HCT116 (cell line): ENCODE results near the gene DAAM2. TPM values are rescaled to one million over a fixed set of nuclear protein-coding genes. Genes with fewer than 3 reads are reported as not detected.

Experiments used
- ATAC-seq: fragments of 200-7000 bp; cut with Tn5 transposase; 2 replicates; pipeline ENCODE4 v1.9.1; 2020; ENCODE audit warnings: mild to moderate bottlenecking, moderate library complexity
- BruUV-seq: library from RNA; stranded (reverse); fragments of 400-500 nt; replicated peaks from 2 replicates; lab custom pipeline; 2021; lab: Mats Ljungman, UMichigan
- CTCF ChIA-PET: fragments of 300-600 bp; sonication (Branson Sonifier 250); formaldehyde crosslinking; loops from one replicate; lab custom pipeline; 2021; ENCODE audit warnings: antibody characterized with exemption; lab: Charles Lee
- POLR2A ChIA-PET: fragments of 300-600, 350-600 bp; sonication (Branson Sonifier 250); formaldehyde crosslinking; loops from one replicate; lab custom pipeline; 2021; ENCODE audit warnings: antibody characterized with exemption; lab: Charles Lee
- RAD21 ChIA-PET, 2 experiments: fragments of 300-600 bp; sonication (Branson Sonifier 250); formaldehyde crosslinking; loops; one replicate each; lab custom pipeline; 2023; ENCODE audit warnings: low total read pairs in 2 of 2; ENCODE audit not compliant: uncharacterized antibody in 2 of 2, unreplicated experiment in 2 of 2, low non-redundant PET in 1 of 2; lab: Charles Lee
- DNase-seq: peaks from one replicate; pipeline ENCODE4 v3.0.0-alpha.2; 2010; ENCODE audit warnings: low read depth, low spot score
- H2AFZ ChIP-seq: fragments of 200-600 bp; shearing (Covaris generic), sonication (generic); 2 replicates; pipeline ENCODE4 v1.6.1; 2017; ENCODE audit warnings: low read depth, mixed run types, mixed read lengths, antibody characterized with exemption, low read length; ENCODE audit not compliant: poor library complexity, severe bottlenecking
- H3K27ac ChIP-seq: 2 replicates; pipeline ENCODE4 v1.5.1; 2012; ENCODE audit warnings: low read depth, low read length
- H3K27me3 ChIP-seq: fragments of 200-600 bp; sonication (generic); 2 replicates; pipeline ENCODE4 v1.6.1; 2016; ENCODE audit warnings: mixed run types, low read length, mixed read lengths; ENCODE audit not compliant: insufficient read depth
- H3K36me3 ChIP-seq, 2 experiments: fragments of 200-500 bp in 1 of 2; fragments of 200-600 bp in 1 of 2; sonication (Bioruptor generic) in 1 of 2; sonication (generic) in 1 of 2; 2 replicates each; pipeline versions ENCODE4 v1.5.1 to v1.6.1; 2014 to 2016; ENCODE audit warnings: low read length in 2 of 2, inconsistent platforms in 1 of 2, mixed read lengths in 1 of 2, mixed run types in 1 of 2; ENCODE audit not compliant: insufficient read depth in 2 of 2, control insufficient read depth in 1 of 2
- H3K4me1 ChIP-seq, 2 experiments: fragments of 200-600 bp in 1 of 2; sonication (generic) in 1 of 2; 2 replicates each; pipeline versions ENCODE4 v1.5.1 to v1.6.1; 2012 to 2017; ENCODE audit warnings: low read length in 2 of 2, inconsistent platforms in 1 of 2, mild to moderate bottlenecking in 1 of 2, mixed read lengths in 1 of 2, mixed run types in 1 of 2, moderate library complexity in 1 of 2; ENCODE audit not compliant: insufficient read depth in 2 of 2, control insufficient read depth in 1 of 2
- H3K4me2 ChIP-seq: fragments of 200-600 bp; sonication (generic); 2 replicates; pipeline ENCODE4 v1.6.1; 2017; ENCODE audit warnings: mixed run types, low read length, mixed read lengths
- H3K4me3 ChIP-seq, 2 experiments: fragments of 200-600 bp in 1 of 2; sonication (generic) in 1 of 2; replicated peaks in 1 of 2; 2 replicates each; pipeline ENCODE4 v1.5.1; 2011 to 2016; ENCODE audit warnings: low read length in 2 of 2, control low read depth in 1 of 2, low read depth in 1 of 2, mild to moderate bottlenecking in 1 of 2, mixed read lengths in 1 of 2, mixed run types in 1 of 2
- H3K79me2 ChIP-seq: fragments of 200-600 bp; sonication (generic); 2 replicates; pipeline ENCODE4 v1.6.1; 2017; ENCODE audit warnings: mild to moderate bottlenecking, mixed run types, low read length, moderate library complexity, mixed read lengths; ENCODE audit not compliant: insufficient read depth
- H3K9ac ChIP-seq: fragments of 200-600 bp; sonication (generic); 2 replicates; pipeline ENCODE4 v1.6.1; 2016; ENCODE audit warnings: low read length, mixed read lengths
- H3K9me2 ChIP-seq: fragments of 200-600 bp; sonication (generic), shearing (Covaris generic); 2 replicates; pipeline ENCODE4 v1.6.1; 2017; ENCODE audit warnings: mixed run types, mild to moderate bottlenecking, moderate library complexity; ENCODE audit not compliant: insufficient read depth
- H3K9me3 ChIP-seq, 2 experiments: fragments of 200-500 bp in 1 of 2; fragments of 200-600 bp in 1 of 2; sonication (Bioruptor generic) in 1 of 2; sonication (generic) in 1 of 2; 2 replicates each; pipeline ENCODE4 v1.6.1; 2014 to 2017; ENCODE audit warnings: low read length in 2 of 2, mixed read lengths in 2 of 2, inconsistent platforms in 1 of 2, low read depth in 1 of 2, mild to moderate bottlenecking in 1 of 2, mixed run types in 1 of 2, moderate library complexity in 1 of 2; ENCODE audit not compliant: control insufficient read depth in 1 of 2, insufficient read depth in 1 of 2
- H4K20me1 ChIP-seq: fragments of 200-600 bp; sonication (generic), shearing (Covaris generic); 2 replicates; pipeline ENCODE4 v1.6.1; 2017; ENCODE audit warnings: mixed run types, mild to moderate bottlenecking, moderate library complexity; ENCODE audit not compliant: insufficient read depth
- CBX3 ChIP-seq: IDR thresholded peaks from 2 replicates; pipeline ENCODE4 v1.6.1; 2012; ENCODE audit warnings: low read depth
- CTCF ChIP-seq, 3 experiments: fragments of 200-600 bp in 1 of 3; sonication (generic) in 1 of 3; IDR thresholded peaks in 2 of 3; conservative IDR thresholded peaks in 1 of 3; 2 replicates each; pipeline ENCODE4 v1.5.1; 2012 to 2017; ENCODE audit warnings: low read depth in 2 of 3, low read length in 2 of 3, antibody characterized with exemption in 1 of 3, borderline replicate concordance in 1 of 3, control low read depth in 1 of 3, mild to moderate bottlenecking in 1 of 3, mixed read lengths in 1 of 3, mixed run types in 1 of 3, moderate library complexity in 1 of 3; ENCODE audit not compliant: insufficient read depth in 1 of 3
- EGR1 ChIP-seq: IDR thresholded peaks from 2 replicates; pipeline ENCODE4 v1.6.1; 2012; ENCODE audit warnings: low read depth
- ELF1 ChIP-seq: IDR thresholded peaks from 2 replicates; pipeline ENCODE4 v1.6.1; 2012; ENCODE audit warnings: low read depth, borderline replicate concordance
- POLR2AphosphoS5 ChIP-seq: IDR thresholded peaks from 2 replicates; pipeline ENCODE4 v1.6.1; 2011; ENCODE audit warnings: mild to moderate bottlenecking, low read depth, low read length, moderate library complexity
- REST ChIP-seq: IDR thresholded peaks from 2 replicates; pipeline ENCODE4 v1.6.1; 2012; ENCODE audit warnings: low read depth
- YY1 ChIP-seq: IDR thresholded peaks from 2 replicates; pipeline ENCODE4 v1.6.1; 2011; ENCODE audit warnings: low read length, low read depth, moderate library complexity, mild to moderate bottlenecking; ENCODE audit not compliant: insufficient replicate concordance; ENCODE audit errors: extremely low read depth
- intact Hi-C: fragments of 100-400 bp; cut with micrococcal nuclease; formaldehyde crosslinking; loops from 2 replicates; pipeline ENCODE4 v1.10.0; 2022
- total RNA-seq: library from RNA; stranded (reverse); gene quantifications from one replicate; pipeline ENCODE4 v1.2.1, GENCODE V29; 2021; ENCODE audit not compliant: unreplicated experiment
- TF ChIP-seq, protein P1 (sequence below): IDR thresholded peaks from 2 replicates; pipeline ENCODE4 v1.6.1; 2012

Gene DAAM2
- total RNA-seq, 1 experiment from 2014 or later: not detected

DNA sequence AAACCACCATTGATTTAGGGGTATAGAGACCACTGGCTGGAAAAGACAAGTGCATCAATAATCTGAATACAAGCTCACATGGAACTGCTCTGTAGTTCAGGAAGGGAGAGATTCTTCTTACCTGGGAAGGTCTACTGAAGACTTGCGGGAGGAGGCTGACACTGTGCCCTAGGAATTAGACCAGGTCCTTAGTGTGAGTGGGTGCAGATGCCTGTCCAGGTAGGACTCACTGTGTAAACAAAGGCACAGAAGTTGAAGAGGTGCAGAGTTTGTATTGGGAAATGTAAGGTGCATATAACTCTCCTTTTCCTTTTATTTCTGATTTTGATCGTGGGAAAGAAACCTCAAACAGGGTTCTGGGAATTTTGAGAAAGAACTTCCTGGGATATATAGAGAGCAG lies 66.8 kb downstream of the DAAM2 start:
- no peak for DNase-seq
- H3K9ac ChIP-seq: no peak overlapping the region
- H4K20me1 ChIP-seq: no peaks in the 10 kb centered on the region
- H3K9me2 ChIP-seq: no peaks in the 10 kb centered on the region
- no peak for ATAC-seq
- intact Hi-C loops: no loop called here
- no peak overlapping the region for H3K27ac ChIP-seq
- H2AFZ ChIP-seq: no peak overlapping the region
- TF ChIP-seq, protein P1, sequence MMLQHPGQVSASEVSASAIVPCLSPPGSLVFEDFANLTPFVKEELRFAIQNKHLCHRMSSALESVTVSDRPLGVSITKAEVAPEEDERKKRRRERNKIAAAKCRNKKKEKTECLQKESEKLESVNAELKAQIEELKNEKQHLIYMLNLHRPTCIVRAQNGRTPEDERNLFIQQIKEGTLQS: no peak
- no peak for TF ChIP-seq REST
- no peak for TF ChIP-seq POLR2AphosphoS5
- no peak for TF ChIP-seq CBX3
- TF ChIP-seq EGR1: no peak
- TF ChIP-seq YY1: no peak
- TF ChIP-seq CTCF (IDR thresholded peaks at IDR 0.05 in 2 of 3, conservative IDR thresholded peaks at IDR 0.05 in 1 of 3; ENCODE audit: borderline replicate concordance in 1 of 3, insufficient read depth in 1 of 3, low read depth in 2 of 3, low read length in 2 of 3): no peak
- no peak for TF ChIP-seq ELF1
- H3K4me2 ChIP-seq: no peak overlapping the region
- H3K27me3 ChIP-seq: peaks cover 50% of the 10 kb centered on the region
- no peaks in the 10 kb centered on the region for H3K9me3 ChIP-seq
- H3K79me2 ChIP-seq: no peaks in the 10 kb centered on the region
- no peaks in the 10 kb centered on the region for H3K4me1 ChIP-seq
- H3K36me3 ChIP-seq: no peaks in the 10 kb centered on the region
- no TSS peak for BruUV-seq
- no peak overlapping the region for H3K4me3 ChIP-seq
- ChIA-PET POLR2A (no interaction called here), CTCF (no interaction called here), RAD21 (no interaction called here)
